ENCODE data around the gene PAFAH1B1. TPM values are rescaled to one million over a fixed set of nuclear protein-coding genes. Genes with fewer than 3 reads are reported as not detected.

PAFAH1B1 gene
- total RNA-seq, 2 experiments from 2014 or later = 183 to 186 TPM

- H3K4me1 Mint-ChIP-seq = peaks cover 9% of the 10 kb centered on the region
- H3K36me3 Mint-ChIP-seq (ENCODE audit: low read depth) = no peaks in the 10 kb centered on the region
- ChIA-PET POLR2A (no interaction called here), CTCF (interaction anchor here (1.2 kb wide), 1 partner anchor 304 kb away, joined by 3 read pairs; no protein-coding TSS in a partner anchor)
- H3K27ac Mint-ChIP-seq = no peak overlapping the region
- DNase-seq = no peak
- no peaks in the 10 kb centered on the region for H3K9me3 Mint-ChIP-seq
- peaks cover 14% of the 10 kb centered on the region for H3K27me3 Mint-ChIP-seq
- no peak overlapping the region for H3K4me3 Mint-ChIP-seq
These were observed 126.4 kb downstream of the PAFAH1B1 start for GRCh38 chr17:2719861-2720260.

GRCh38 chr17:2721603-2722002 is 128.1 kb downstream of the PAFAH1B1 start:
- Mint-ChIP-seq H3K27me3 (peaks cover 20% of the 10 kb centered on the region), H3K36me3 (ENCODE audit: low read depth) (no peaks in the 10 kb centered on the region), H3K4me1 (peaks cover 11% of the 10 kb centered on the region), H3K4me3 (no peak overlapping the region), H3K27ac (no peak overlapping the region), H3K9me3 (no peaks in the 10 kb centered on the region)
- no peak for DNase-seq
- ChIA-PET POLR2A (interaction anchor here (1.0 to 1.4 kb wide), 2 partner anchors 9 to 12 kb away, joined by 3 read pairs; no protein-coding TSS in a partner anchor), CTCF (no interaction called here)

- H3K27ac Mint-ChIP-seq = no peak overlapping the region
- no peak for DNase-seq
- POLR2A ChIA-PET = no interaction called here
- peaks cover 11% of the 10 kb centered on the region for H3K4me1 Mint-ChIP-seq
- H3K36me3 Mint-ChIP-seq (ENCODE audit: low read depth) = no peaks in the 10 kb centered on the region
- CTCF ChIA-PET = no interaction called here
- H3K27me3 Mint-ChIP-seq = peaks cover 25% of the 10 kb centered on the region
- no peak overlapping the region for H3K4me3 Mint-ChIP-seq
- no peaks in the 10 kb centered on the region for H3K9me3 Mint-ChIP-seq
These were observed 129.2 kb downstream of the PAFAH1B1 start for GRCh38 chr17:2722611-2723010.

- Mint-ChIP-seq H3K4me3 (no peak overlapping the region), H3K36me3 (ENCODE audit: low read depth) (no peaks in the 10 kb centered on the region), H3K4me1 (peaks cover 7% of the 10 kb centered on the region), H3K27me3 (peaks cover 25% of the 10 kb centered on the region), H3K27ac (no peak overlapping the region), H3K9me3 (no peaks in the 10 kb centered on the region)
- POLR2A ChIA-PET = interaction anchor here (0.8 kb wide), 1 partner anchor 212 kb away, joined by 3 read pairs; the partner anchor contains the start of gene METTL16
- no peak for DNase-seq
- CTCF ChIA-PET = interaction anchor here (1.7 kb wide), 1 partner anchor 26 kb away, joined by 3 read pairs; the partner anchor contains the start of gene CCDC92B
These were observed 130.1 kb downstream of the PAFAH1B1 start for GRCh38 chr17:2723505-2723996.

- Mint-ChIP-seq H3K4me3 (peak overlapping the region; percentile 50), H3K36me3 (ENCODE audit: low read depth) (no peaks in the 10 kb centered on the region), H3K27me3 (peaks cover 25% of the 10 kb centered on the region), H3K4me1 (peaks cover 7% of the 10 kb centered on the region), H3K27ac (no peak overlapping the region), H3K9me3 (no peaks in the 10 kb centered on the region)
- DNase-seq = no peak
- ChIA-PET POLR2A (interaction anchor here (0.8 kb wide), 1 partner anchor 213 kb away, joined by 3 read pairs; the partner anchor contains the start of gene METTL16), CTCF (interaction anchor here (0.7 to 1.7 kb wide), 5 partner anchors 15 to 131 kb away, joined by 3 to 4 read pairs (median 3); partner anchors contain the start of genes CCDC92B and PAFAH1B1)
These were observed 130.7 kb downstream of the PAFAH1B1 start for GRCh38 chr17:2723997-2724783.

- no peaks in the 10 kb centered on the region for H3K36me3 Mint-ChIP-seq (ENCODE audit: low read depth)
- no peak overlapping the region for H3K4me3 Mint-ChIP-seq
- ChIA-PET CTCF (interaction anchor here (0.7 to 1.7 kb wide), 5 partner anchors 16 to 132 kb away, joined by 3 to 4 read pairs (median 3); partner anchors contain the start of genes CCDC92B and PAFAH1B1), POLR2A (no interaction called here)
- H3K9me3 Mint-ChIP-seq = no peaks in the 10 kb centered on the region
- H3K27ac Mint-ChIP-seq = no peak overlapping the region
- H3K27me3 Mint-ChIP-seq = peaks cover 27% of the 10 kb centered on the region
- peak; percentile 45 for DNase-seq
- peaks cover 4% of the 10 kb centered on the region for H3K4me1 Mint-ChIP-seq
These were observed 131.3 kb downstream of the PAFAH1B1 start for GRCh38 chr17:2724784-2725164.

GRCh38 chr17:2730764-2731353 is 137.4 kb downstream of the PAFAH1B1 start:
- no peak for DNase-seq
- Mint-ChIP-seq H3K9me3 (no peaks in the 10 kb centered on the region), H3K36me3 (ENCODE audit: low read depth) (no peaks in the 10 kb centered on the region), H3K4me1 (no peaks in the 10 kb centered on the region), H3K27me3 (peaks cover 11% of the 10 kb centered on the region), H3K27ac (no peak overlapping the region), H3K4me3 (no peak overlapping the region)
- ChIA-PET POLR2A (interaction anchor here (1.6 kb wide), 1 partner anchor 9 kb away, joined by 3 read pairs; no protein-coding TSS in a partner anchor), CTCF (no interaction called here)

- Mint-ChIP-seq H3K36me3 (ENCODE audit: low read depth) (no peaks in the 10 kb centered on the region), H3K4me1 (no peaks in the 10 kb centered on the region), H3K27ac (no peak overlapping the region), H3K27me3 (peaks cover 11% of the 10 kb centered on the region), H3K4me3 (no peak overlapping the region), H3K9me3 (no peaks in the 10 kb centered on the region)
- ChIA-PET CTCF (no interaction called here), POLR2A (no interaction called here)
- no peak for DNase-seq
These were observed 138.4 kb downstream of the PAFAH1B1 start for GRCh38 chr17:2731807-2732206.

GRCh38 chr17:2734939-2735338 is 141.5 kb downstream of the PAFAH1B1 start:
- ChIA-PET POLR2A (no interaction called here), CTCF (no interaction called here)
- H3K27me3 Mint-ChIP-seq = peaks cover 3% of the 10 kb centered on the region
- no peak overlapping the region for H3K27ac Mint-ChIP-seq
- H3K4me1 Mint-ChIP-seq = no peaks in the 10 kb centered on the region
- no peaks in the 10 kb centered on the region for H3K9me3 Mint-ChIP-seq
- no peaks in the 10 kb centered on the region for H3K36me3 Mint-ChIP-seq (ENCODE audit: low read depth)
- no peak overlapping the region for H3K4me3 Mint-ChIP-seq
- DNase-seq = no peak

Other genes starting within 250 kb of the PAFAH1B1 start
- gene MNT, start 192.6 kb upstream of the PAFAH1B1 start, total RNA-seq = 10 to 100 TPM; 29.1 to 29.9 TPM
- 10 to 100 TPM; 19.7 to 21.3 TPM for gene METTL16, start 81.8 kb upstream of the PAFAH1B1 start, total RNA-seq
- gene CLUH, start 118.1 kb downstream of the PAFAH1B1 start, total RNA-seq = 10 to 100 TPM; 36.4 to 37.9 TPM
- gene CCDC92B, start 156.0 kb downstream of the PAFAH1B1 start, total RNA-seq = under 1 TPM in 1 of 2 experiments, not detected in 1; 0.10 TPM
- 10 to 100 TPM; 36.7 to 39.8 TPM for gene RAP1GAP2, start 202.8 kb downstream of the PAFAH1B1 start, total RNA-seq